Measurements from ENCODE around the gene BCAS3.

Gene BCAS3

DNA sequence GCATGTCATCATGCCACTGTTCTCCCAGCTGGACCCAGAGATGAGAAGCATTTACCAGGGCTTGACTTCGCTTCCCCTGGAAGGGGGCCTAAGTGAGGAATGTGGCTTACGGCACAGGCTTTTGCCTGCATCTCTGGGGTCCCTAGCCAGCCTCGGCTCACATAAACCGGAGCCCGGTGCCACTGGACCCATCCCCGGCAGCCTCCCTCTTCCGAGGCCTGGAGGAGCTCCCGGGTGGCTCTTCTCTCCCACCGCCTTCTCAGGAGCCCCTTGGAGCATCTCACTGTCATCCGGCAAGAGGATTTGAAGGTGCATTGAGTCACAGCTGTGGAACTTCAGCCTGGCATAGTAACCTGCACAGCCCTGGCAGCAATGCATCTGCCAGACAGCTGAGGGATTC lies 692.1 kb downstream of the BCAS3 start:
- H3K9me3 ChIP-seq = no peaks in the 10 kb centered on the region
- no peak for DNase-seq
- H3K36me3 ChIP-seq = no peaks in the 10 kb centered on the region
- no peaks in the 10 kb centered on the region for H3K27me3 ChIP-seq
- TF ChIP-seq CTCF (IDR thresholded peaks at IDR 0.05; ENCODE audit: low read depth, low read length) = no peak
- H3K4me3 ChIP-seq (ENCODE audit: low read depth, low read length) = no peak overlapping the region
- H3K4me1 ChIP-seq = peaks cover 17% of the 10 kb centered on the region

GRCh38 chr17:61371179-61371578 lies 693.5 kb downstream of the BCAS3 start:
- no peak for DNase-seq
- no peak for TF ChIP-seq CTCF (IDR thresholded peaks at IDR 0.05; ENCODE audit: low read depth, low read length)
- Histone ChIP-seq H3K27me3 (no peaks in the 10 kb centered on the region), H3K9me3 (no peaks in the 10 kb centered on the region), H3K4me3 (ENCODE audit: low read depth, low read length) (no peak overlapping the region), H3K4me1 (peaks cover 24% of the 10 kb centered on the region), H3K36me3 (no peaks in the 10 kb centered on the region)

DNA sequence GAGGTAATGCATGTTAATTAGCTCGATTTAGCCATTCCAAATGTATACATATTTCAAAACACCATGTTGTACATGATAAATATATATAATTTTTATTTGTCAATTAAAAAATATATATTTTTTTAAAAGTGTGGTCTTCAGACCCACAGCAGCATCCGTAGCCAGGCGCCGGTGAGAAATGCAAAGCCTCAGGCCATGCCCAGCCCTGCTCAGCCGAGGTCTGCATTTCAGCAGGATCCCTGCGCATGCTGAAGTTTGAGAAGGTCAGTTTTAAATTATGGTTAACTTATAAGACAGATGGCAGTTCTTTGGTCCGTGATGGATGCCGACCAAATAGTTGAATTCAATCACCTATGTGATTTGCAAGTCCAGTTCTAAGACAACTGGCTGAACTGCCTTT lies 694.0 kb downstream of the BCAS3 start:
- Histone ChIP-seq H3K9me3 (no peaks in the 10 kb centered on the region), H3K4me3 (ENCODE audit: low read depth, low read length) (no peak overlapping the region), H3K27me3 (no peaks in the 10 kb centered on the region), H3K4me1 (peaks cover 22% of the 10 kb centered on the region), H3K36me3 (no peaks in the 10 kb centered on the region)
- DNase-seq = no peak
- TF ChIP-seq CTCF (IDR thresholded peaks at IDR 0.05; ENCODE audit: low read depth, low read length) = no peak

DNA sequence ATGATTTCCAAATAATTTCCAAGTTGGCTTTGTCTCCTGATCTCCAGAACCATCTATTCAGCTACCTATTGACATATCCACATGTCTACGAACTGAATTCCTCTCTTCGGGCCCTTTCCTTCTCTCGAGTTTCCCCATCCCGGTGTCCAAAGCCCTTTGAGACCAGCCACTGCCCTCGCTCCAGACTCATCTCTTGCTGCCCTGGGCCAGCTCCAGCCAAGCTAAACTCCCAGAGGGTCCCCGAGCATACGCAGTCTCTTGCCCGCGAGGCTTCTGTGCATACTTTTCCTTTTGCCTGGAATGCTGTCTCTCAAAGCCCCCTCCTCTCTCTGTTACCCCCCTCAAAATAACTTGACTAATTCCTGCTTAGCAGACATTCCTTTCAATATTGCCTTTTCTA lies 694.8 kb downstream of the BCAS3 start:
- Histone ChIP-seq H3K36me3 (no peaks in the 10 kb centered on the region), H3K4me1 (peaks cover 14% of the 10 kb centered on the region), H3K4me3 (ENCODE audit: low read depth, low read length) (no peak overlapping the region), H3K27me3 (no peaks in the 10 kb centered on the region), H3K9me3 (no peaks in the 10 kb centered on the region)
- no peak for DNase-seq
- no peak for TF ChIP-seq CTCF (IDR thresholded peaks at IDR 0.05; ENCODE audit: low read depth, low read length)

DNA sequence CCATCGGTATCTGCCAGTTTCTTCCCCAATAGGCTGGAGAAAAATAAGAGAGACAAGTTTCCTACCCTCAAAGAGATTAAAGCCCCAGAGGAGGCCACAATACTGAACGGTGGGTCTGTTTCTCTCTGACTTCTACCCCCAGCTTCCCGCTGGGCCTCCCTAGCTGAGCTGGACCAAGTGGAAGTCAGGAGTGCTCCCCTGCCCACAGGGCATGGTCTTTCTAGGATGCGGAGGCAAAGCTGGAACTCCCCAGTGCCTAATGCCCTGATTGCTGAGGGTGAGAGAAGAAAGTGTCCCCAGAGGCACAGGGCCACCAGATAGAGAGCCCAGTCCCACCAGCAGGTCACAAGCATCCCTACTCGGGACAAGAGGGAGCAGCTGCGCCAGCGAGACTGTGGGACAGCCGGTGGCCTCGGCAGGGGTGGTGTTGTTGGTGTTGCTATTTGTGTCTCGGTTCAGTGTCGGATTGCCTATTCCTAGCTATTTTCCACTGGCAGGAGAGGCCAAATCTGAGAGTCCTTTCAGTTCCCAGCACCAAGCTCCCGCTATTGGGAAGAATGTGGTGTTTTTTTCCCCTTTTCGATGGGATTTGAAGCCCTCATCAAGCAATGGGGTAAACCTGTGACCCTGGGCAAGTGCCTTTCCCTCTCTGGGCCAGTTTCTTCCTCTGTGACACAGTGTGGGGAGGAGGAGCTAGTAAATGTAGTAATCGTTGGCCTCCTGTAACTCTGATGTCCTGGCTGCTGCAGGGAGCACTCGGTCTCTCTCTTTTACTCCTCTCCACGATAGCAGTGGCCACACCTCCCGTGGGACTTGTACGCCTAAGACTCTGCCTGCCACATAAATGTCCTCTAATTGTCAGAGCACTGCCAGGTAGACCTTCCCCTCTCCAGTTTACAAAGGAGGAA lies 699.5 kb downstream of the BCAS3 start:
- no peak for TF ChIP-seq CTCF (IDR thresholded peaks at IDR 0.05; ENCODE audit: low read depth, low read length)
- DNase-seq = no peak
- Histone ChIP-seq H3K27me3 (no peaks in the 10 kb centered on the region), H3K9me3 (no peaks in the 10 kb centered on the region), H3K36me3 (no peaks in the 10 kb centered on the region), H3K4me3 (ENCODE audit: low read depth, low read length) (no peak overlapping the region), H3K4me1 (peaks cover 45% of the 10 kb centered on the region)
